ENCODE results near the gene ADI1.

Gene ADI1

GRCh38 chr2:3519255-3520205 is at the start of gene ADI1:
ADI1 (minus strand) TSS chr2:3519531; CDS start chr2:3519487, 44 bp downstream.
- DNase-seq: peak; percentile 89

- no peak for DNase-seq
Measured at GRCh38 chr2:3566806-3567205, 47.5 kb upstream of the ADI1 start.

GRCh38 chr2:3565117-3565516 is 45.8 kb upstream of the ADI1 start:
- DNase-seq: no peak

GRCh38 chr2:3563521-3563976 is 44.2 kb upstream of the ADI1 start:
- DNase-seq: no peak

GRCh38 chr2:3558205-3559014 is 39.1 kb upstream of the ADI1 start, which contains the start of gene RNASEH1:
RNASEH1 (minus strand) TSS chr2:3558333; CDS start chr2:3558260, 73 bp downstream.
- peak; percentile 98 for DNase-seq

GRCh38 chr2:3557639-3558204 is 38.4 kb upstream of the ADI1 start:
- DNase-seq: no peak

GRCh38 chr2:3553946-3554345 is 34.6 kb upstream of the ADI1 start:
- DNase-seq: no peak

GRCh38 chr2:3547915-3548314 is 28.6 kb upstream of the ADI1 start:
- DNase-seq: no peak

GRCh38 chr2:3545788-3546478 is 26.6 kb upstream of the ADI1 start:
- no peak for DNase-seq

GRCh38 chr2:3543023-3543683 is 23.8 kb upstream of the ADI1 start:
- no peak for DNase-seq

- no peak for DNase-seq
Measured at GRCh38 chr2:3542107-3542506, 22.8 kb upstream of the ADI1 start.

- DNase-seq: no peak
Measured at GRCh38 chr2:3539836-3540235, 20.5 kb upstream of the ADI1 start.

- peak; percentile 42 for DNase-seq
Measured at GRCh38 chr2:3536682-3537632, 17.6 kb upstream of the ADI1 start.

GRCh38 chr2:3535794-3536681 is 16.7 kb upstream of the ADI1 start:
- DNase-seq: peak; percentile 86

- no peak for DNase-seq
Measured at GRCh38 chr2:3535467-3535793, 16.1 kb upstream of the ADI1 start.

- no peak for DNase-seq
Measured at GRCh38 chr2:3534251-3534814, 15.0 kb upstream of the ADI1 start.

- no peak for DNase-seq
Measured at GRCh38 chr2:3533836-3534235, 14.5 kb upstream of the ADI1 start.

GRCh38 chr2:3532941-3533340 is 13.6 kb upstream of the ADI1 start:
- DNase-seq: no peak

GRCh38 chr2:3529316-3530025 is 10.1 kb upstream of the ADI1 start:
- no peak for DNase-seq
